Activated CD4-positive, alpha-beta memory T cell treated with anti-CD3 and anti-CD28 coated beads for 36 hours (primary cell): Measurements from ENCODE around the gene TPRG1. TPM values are rescaled to one million over a fixed set of nuclear protein-coding genes. Genes with fewer than 3 reads are reported as not detected.

ENCODE experiments used
- CTCF ChIA-PET: fragments of 350-600 bp; sonication (Branson Sonifier 250); formaldehyde crosslinking; loops from one replicate; lab custom pipeline; 2021; ENCODE audit warnings: antibody characterized with exemption, inconsistent platforms; lab: Charles Lee
- POLR2A ChIA-PET: fragments of 350-600 bp; sonication (Branson Sonifier 250); formaldehyde crosslinking; loops from one replicate; lab custom pipeline; 2021; ENCODE audit warnings: antibody characterized with exemption; lab: Charles Lee
- DNase-seq: peaks from one replicate; pipeline ENCODE4 v3.0.0-alpha.2; 2020
- H3K27ac Mint-ChIP-seq: one replicate; pipeline ENCODE4 v1.8.0; 2021; ENCODE audit warnings: mixed read lengths
- H3K27me3 Mint-ChIP-seq: one replicate; pipeline ENCODE4 v1.8.0; 2021; ENCODE audit warnings: mixed read lengths
- H3K36me3 Mint-ChIP-seq: one replicate; pipeline ENCODE4 v1.8.0; 2021; ENCODE audit warnings: mixed read lengths
- H3K4me1 Mint-ChIP-seq: one replicate; pipeline ENCODE4 v1.8.0; 2021; ENCODE audit warnings: low read depth, mixed read lengths
- H3K4me3 Mint-ChIP-seq: one replicate; pipeline ENCODE4 v1.8.0; 2021; ENCODE audit warnings: mild to moderate bottlenecking, mixed read lengths
- H3K9me3 Mint-ChIP-seq: one replicate; pipeline ENCODE4 v1.8.0; 2021; ENCODE audit warnings: mixed read lengths
- intact Hi-C: fragments of 100-400 bp; cut with micrococcal nuclease; formaldehyde crosslinking; loops from one replicate; pipeline ENCODE4 v1.15.1; 2023
- total RNA-seq, 2 experiments: library from RNA; stranded (reverse); gene quantifications; one replicate each; pipeline ENCODE4 v1.2.3, GENCODE V29; 2021

TPRG1 gene
- total RNA-seq, 2 experiments from 2014 or later, result 11.4 to 11.5 TPM

DNA sequence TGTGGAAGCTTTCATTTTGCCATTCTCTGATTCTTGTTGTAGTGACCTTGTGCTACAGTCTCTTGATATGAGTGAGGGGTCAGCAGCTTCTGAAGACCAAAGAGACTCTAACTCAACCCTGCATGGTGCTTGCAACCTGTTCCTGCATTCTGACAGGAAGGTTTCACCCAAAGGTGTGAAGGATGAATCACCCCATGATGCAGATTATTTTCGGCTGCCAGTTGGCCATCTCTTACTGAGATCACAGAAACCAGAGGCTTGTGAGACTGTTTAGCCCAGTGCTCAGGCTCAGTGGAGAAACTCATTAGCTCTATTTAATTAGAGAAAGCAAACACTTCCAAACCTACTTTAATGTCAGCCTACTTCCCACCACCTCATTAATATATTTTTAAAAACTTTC, 29.2 kb upstream of the TPRG1 start:
- DNase-seq, result peak; percentile 58
- no peaks in the 10 kb centered on the region for H3K36me3 Mint-ChIP-seq
- H3K4me1 Mint-ChIP-seq, result peaks cover 32% of the 10 kb centered on the region
- H3K4me3 Mint-ChIP-seq, result no peak overlapping the region
- H3K9me3 Mint-ChIP-seq, result no peaks in the 10 kb centered on the region
- ChIA-PET POLR2A (interaction anchor here (0.8 to 1.6 kb wide), 2 partner anchors 10 to 71 kb away, joined by 3 to 5 read pairs; no protein-coding TSS in a partner anchor), CTCF (interaction anchor here (0.9 to 1.5 kb wide), 3 partner anchors 10 to 188 kb away, joined by 3 to 7 read pairs (median 4); no protein-coding TSS in a partner anchor)
- intact Hi-C loops, result loop anchor here (1.0 to 10.0 kb wide), 2 partner anchors 10 to 308 kb away; no protein-coding TSS in a partner anchor
- H3K27ac Mint-ChIP-seq, result no peak overlapping the region
- H3K27me3 Mint-ChIP-seq, result no peaks in the 10 kb centered on the region

DNA sequence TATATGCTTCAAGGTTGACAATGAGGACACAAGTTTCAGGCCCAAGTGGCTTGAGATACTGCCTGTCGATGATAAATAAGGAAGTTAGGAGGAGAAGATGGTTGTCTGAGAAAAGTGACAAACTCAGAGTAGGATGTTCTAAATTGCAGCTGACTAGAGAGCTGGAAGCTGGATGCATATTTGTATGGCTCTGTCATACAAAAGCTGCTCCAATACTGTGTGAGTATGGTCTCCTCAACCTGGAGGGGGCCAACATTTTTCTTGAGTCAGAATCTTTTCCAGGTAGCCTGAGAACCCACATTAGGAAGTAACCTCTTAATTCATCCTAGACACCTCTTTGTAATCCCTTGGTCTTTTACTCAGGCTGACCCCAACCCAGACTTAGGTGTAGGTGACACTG, 28.4 kb upstream of the TPRG1 start:
- DNase-seq, result no peak
- Mint-ChIP-seq H3K4me3 (no peak overlapping the region), H3K27ac (no peak overlapping the region), H3K36me3 (no peaks in the 10 kb centered on the region), H3K4me1 (peaks cover 27% of the 10 kb centered on the region), H3K9me3 (no peaks in the 10 kb centered on the region), H3K27me3 (no peaks in the 10 kb centered on the region)
- intact Hi-C loops, result loop anchor here (10.0 kb wide), 1 partner anchor 309 kb away; no protein-coding TSS in a partner anchor
- ChIA-PET POLR2A (interaction anchor here (1.6 kb wide), 1 partner anchor 11 kb away, joined by 5 read pairs; no protein-coding TSS in a partner anchor), CTCF (interaction anchor here (0.6 to 4.8 kb wide), 6 partner anchors 11 to 1404 kb away, joined by 3 to 50 read pairs (median 4); no protein-coding TSS in a partner anchor)

DNA sequence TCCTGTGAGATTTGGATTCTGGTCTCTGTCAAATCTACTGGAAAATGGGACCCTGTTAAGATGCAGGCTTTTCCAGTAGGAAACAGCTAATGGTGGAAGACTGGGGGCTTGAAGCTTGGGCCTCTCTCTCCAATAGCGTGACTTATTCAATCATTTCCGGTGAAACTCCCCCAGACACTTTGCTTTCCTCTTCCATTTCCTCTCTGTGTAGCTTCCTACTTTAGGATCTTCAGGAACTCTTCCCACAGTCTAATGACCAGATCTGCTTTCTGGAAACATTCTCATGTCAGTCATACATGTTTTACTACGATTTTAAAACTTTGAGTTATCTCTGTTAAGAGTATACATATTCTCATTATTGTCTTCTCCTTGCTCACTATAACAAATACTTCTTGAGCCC, 28.0 kb upstream of the TPRG1 start:
- CTCF ChIA-PET, result interaction anchor here (0.6 to 4.8 kb wide), 4 partner anchors 94 to 1404 kb away, joined by 3 to 50 read pairs (median 4); no protein-coding TSS in a partner anchor

DNA sequence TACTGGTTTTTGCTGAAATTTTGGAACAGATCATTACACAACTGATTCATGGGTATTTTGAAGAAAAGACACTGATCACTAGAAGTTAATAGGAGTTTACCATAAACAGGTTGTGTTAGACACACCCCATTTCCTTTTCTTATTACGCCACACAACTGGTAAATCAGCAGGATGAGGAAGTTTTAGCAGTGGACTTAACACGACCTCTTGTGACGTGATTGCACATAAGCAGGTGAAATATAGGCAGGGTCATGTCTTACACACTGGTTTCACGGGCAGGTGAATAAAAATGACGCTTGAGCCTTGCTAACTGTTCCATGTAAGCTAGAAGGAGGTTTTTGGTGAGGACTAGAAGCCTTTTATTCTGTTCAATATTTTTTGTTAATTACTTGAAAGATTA, 27.1 kb upstream of the TPRG1 start:
- no peak for DNase-seq
- H3K4me3 Mint-ChIP-seq, result no peak overlapping the region
- intact Hi-C loops, result loop anchor here (1.0 to 10.0 kb wide), 6 partner anchors 103 to 1527 kb away; no protein-coding TSS in a partner anchor
- H3K9me3 Mint-ChIP-seq, result no peaks in the 10 kb centered on the region
- H3K27ac Mint-ChIP-seq, result no peak overlapping the region
- ChIA-PET CTCF (interaction anchor here (1.1 to 4.8 kb wide), 5 partner anchors 42 to 1405 kb away, joined by 4 to 50 read pairs (median 5); no protein-coding TSS in a partner anchor), POLR2A (no interaction called here)
- H3K36me3 Mint-ChIP-seq, result no peaks in the 10 kb centered on the region
- peaks cover 27% of the 10 kb centered on the region for H3K4me1 Mint-ChIP-seq
- H3K27me3 Mint-ChIP-seq, result no peaks in the 10 kb centered on the region

More for the DNA sequence above, 28.0 kb upstream of the TPRG1 start:
- H3K36me3 Mint-ChIP-seq, result no peaks in the 10 kb centered on the region
- no peak overlapping the region for H3K27ac Mint-ChIP-seq
- intact Hi-C loops, result loop anchor here (1.0 to 10.0 kb wide), 4 partner anchors 102 to 1404 kb away; no protein-coding TSS in a partner anchor
- no peaks in the 10 kb centered on the region for H3K27me3 Mint-ChIP-seq
- no peak overlapping the region for H3K4me3 Mint-ChIP-seq
- no peak for DNase-seq
- POLR2A ChIA-PET, result no interaction called here
- peaks cover 25% of the 10 kb centered on the region for H3K4me1 Mint-ChIP-seq
- H3K9me3 Mint-ChIP-seq, result no peaks in the 10 kb centered on the region

DNA sequence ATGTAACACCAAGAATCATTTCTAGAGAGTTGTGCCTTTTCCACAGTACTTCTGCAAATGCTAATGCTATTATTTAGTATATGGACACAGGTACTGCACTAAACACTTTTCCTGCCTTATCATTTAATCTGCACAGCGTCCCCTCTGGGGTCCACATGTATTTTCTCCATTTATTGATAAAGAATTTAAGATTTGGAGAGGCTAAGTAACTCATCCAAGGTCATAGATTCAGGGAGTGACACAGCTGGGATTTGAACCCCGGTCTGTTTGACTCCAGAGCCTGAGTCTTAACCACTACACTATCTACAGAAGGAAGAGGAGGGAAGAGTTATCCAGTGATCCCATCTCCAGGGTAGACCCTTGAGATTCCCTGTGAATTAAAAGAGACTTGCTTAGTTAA, 24.9 kb upstream of the TPRG1 start:
- no peaks in the 10 kb centered on the region for H3K27me3 Mint-ChIP-seq
- POLR2A ChIA-PET, result no interaction called here
- H3K27ac Mint-ChIP-seq, result no peak overlapping the region
- peaks cover 26% of the 10 kb centered on the region for H3K4me1 Mint-ChIP-seq
- no peak overlapping the region for H3K4me3 Mint-ChIP-seq
- intact Hi-C loops, result loop anchor here (5.0 to 10.0 kb wide), 3 partner anchors 312 to 1530 kb away; no protein-coding TSS in a partner anchor
- CTCF ChIA-PET, result interaction anchor here (0.9 to 4.8 kb wide), 5 partner anchors 9 to 1408 kb away, joined by 3 to 50 read pairs (median 4); no protein-coding TSS in a partner anchor
- H3K36me3 Mint-ChIP-seq, result no peaks in the 10 kb centered on the region
- H3K9me3 Mint-ChIP-seq, result no peaks in the 10 kb centered on the region
- no peak for DNase-seq

DNA sequence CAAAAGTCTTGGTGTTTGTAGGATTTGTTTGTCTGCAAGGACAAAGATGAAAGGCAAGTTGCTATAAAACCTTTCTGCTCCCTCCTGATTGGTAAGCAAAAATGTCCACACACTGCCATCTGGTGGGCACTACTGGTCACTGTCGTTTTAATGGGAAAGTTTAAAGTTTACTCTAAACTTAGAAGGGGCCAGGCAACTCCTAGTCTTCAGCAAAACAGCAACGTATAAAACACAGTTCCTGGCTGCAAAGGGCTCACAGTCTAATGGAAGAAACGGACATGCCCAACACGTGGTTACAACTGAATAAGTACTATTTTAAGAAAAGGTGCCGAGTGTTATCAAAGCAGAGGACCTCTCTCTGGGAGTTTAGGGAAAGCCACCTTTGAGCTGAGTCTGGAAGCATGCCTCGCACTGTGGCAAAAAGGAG, 23.7 kb upstream of the TPRG1 start:
- DNase-seq, result peak; percentile 77
- CTCF ChIA-PET, result interaction anchor here (0.9 to 2.1 kb wide), 13 partner anchors 9 to 1829 kb away, joined by 3 to 23 read pairs (median 5); no protein-coding TSS in a partner anchor
- no peak overlapping the region for H3K27ac Mint-ChIP-seq

DNA sequence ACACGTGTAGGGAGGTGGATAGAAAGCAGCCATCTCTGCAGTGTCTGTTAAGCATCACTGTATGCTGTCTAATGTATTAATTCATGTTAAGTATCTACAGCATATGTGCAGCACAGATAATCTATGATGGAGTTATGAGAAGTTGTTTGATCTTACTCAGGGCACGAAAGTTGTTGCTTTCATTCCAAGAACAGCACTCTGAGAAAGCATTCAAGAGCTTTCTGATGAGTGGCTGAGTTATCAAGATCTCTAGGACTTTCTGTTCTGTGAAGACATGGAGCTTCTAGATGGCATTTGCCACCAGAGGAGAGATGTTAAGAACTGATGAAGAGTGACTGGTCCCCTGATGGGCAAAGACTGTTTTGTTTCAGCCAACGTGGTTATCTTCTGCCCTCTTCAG, 22.6 kb upstream of the TPRG1 start:
- Mint-ChIP-seq H3K9me3 (no peaks in the 10 kb centered on the region), H3K27ac (no peak overlapping the region), H3K4me1 (peaks cover 9% of the 10 kb centered on the region), H3K36me3 (no peaks in the 10 kb centered on the region), H3K27me3 (no peaks in the 10 kb centered on the region), H3K4me3 (no peak overlapping the region)
- CTCF ChIA-PET, result interaction anchor here (1.0 to 2.1 kb wide), 13 partner anchors 10 to 1830 kb away, joined by 3 to 23 read pairs (median 4); no protein-coding TSS in a partner anchor
- POLR2A ChIA-PET, result no interaction called here
- intact Hi-C loops, result loop anchor here (5.0 to 10.0 kb wide), 3 partner anchors 314 to 1532 kb away; no protein-coding TSS in a partner anchor
- no peak for DNase-seq

More for the DNA sequence above, 23.7 kb upstream of the TPRG1 start:
- Mint-ChIP-seq H3K9me3 (no peaks in the 10 kb centered on the region), H3K4me3 (no peak overlapping the region), H3K4me1 (peaks cover 19% of the 10 kb centered on the region), H3K27me3 (no peaks in the 10 kb centered on the region), H3K36me3 (no peaks in the 10 kb centered on the region)
- intact Hi-C loops, result loop anchor here (5.0 to 10.0 kb wide), 3 partner anchors 313 to 1531 kb away; no protein-coding TSS in a partner anchor
- POLR2A ChIA-PET, result no interaction called here

DNA sequence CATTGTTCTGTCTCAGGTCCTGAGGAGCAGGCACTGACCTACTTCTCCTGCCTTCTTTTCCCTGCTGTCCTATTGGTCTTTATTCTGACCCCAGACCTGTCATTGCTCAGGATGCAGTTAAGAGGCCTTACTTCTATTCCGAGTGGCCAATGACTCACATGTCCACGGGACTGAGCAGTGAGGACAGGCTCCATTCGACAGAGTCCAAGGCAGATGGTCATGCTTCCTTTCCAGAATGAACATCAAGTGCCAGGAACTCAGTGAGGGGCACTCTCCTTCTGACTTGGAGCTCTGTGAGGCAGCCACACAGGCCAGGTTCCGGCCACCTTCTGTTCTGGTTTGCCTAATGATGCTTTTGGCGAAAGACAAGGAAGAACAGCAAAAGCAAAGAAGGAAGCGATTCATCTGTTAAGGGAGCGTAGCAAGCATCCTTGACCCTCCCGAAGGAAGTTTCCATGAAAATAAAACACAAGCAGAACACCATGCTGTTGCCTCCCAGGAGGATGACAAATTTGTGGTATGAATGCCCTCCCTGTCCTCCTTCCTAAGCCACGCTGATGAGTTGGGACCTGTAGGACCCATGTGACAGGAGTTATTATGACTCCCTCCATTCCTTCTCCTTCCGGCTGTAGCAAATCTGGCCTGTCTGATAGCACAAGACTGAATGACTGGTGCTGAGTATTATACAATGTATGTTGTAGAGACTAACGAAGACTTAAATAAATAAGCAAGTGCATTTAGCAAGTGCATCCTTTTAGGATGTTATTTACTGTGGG, 14.4 kb upstream of the TPRG1 start:
- H3K27ac Mint-ChIP-seq, result no peak overlapping the region
- ChIA-PET CTCF (no interaction called here), POLR2A (no interaction called here)
- no peak overlapping the region for H3K4me3 Mint-ChIP-seq
- H3K36me3 Mint-ChIP-seq, result no peaks in the 10 kb centered on the region
- H3K27me3 Mint-ChIP-seq, result no peaks in the 10 kb centered on the region
- intact Hi-C loops, result no loop called here
- DNase-seq, result no peak
- no peaks in the 10 kb centered on the region for H3K4me1 Mint-ChIP-seq
- H3K9me3 Mint-ChIP-seq, result no peaks in the 10 kb centered on the region

DNA sequence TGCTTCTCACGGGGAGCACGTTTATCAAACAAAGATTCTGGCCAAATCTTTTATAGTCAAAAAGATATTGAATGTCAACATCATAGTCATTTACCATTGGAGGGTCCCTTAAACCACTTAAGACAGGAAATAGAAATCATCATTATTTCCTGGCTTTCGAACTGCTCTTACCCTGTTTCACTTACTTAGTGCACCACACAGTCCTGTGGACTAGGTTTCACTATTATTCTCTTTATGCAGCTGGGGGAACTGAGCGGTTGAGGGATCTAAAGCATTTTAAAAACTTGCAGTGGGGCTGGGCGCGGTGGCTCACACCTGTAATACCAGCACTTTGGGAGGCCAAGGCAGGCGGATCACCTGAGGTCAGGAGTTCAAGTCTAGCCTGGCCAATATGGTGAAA, 13.7 kb upstream of the TPRG1 start:
- Mint-ChIP-seq H3K36me3 (no peaks in the 10 kb centered on the region), H3K27me3 (no peaks in the 10 kb centered on the region), H3K27ac (no peak overlapping the region), H3K9me3 (no peaks in the 10 kb centered on the region), H3K4me1 (no peaks in the 10 kb centered on the region), H3K4me3 (no peak overlapping the region)
- POLR2A ChIA-PET, result no interaction called here
- DNase-seq, result no peak
- CTCF ChIA-PET, result no interaction called here
- intact Hi-C loops, result no loop called here

DNA sequence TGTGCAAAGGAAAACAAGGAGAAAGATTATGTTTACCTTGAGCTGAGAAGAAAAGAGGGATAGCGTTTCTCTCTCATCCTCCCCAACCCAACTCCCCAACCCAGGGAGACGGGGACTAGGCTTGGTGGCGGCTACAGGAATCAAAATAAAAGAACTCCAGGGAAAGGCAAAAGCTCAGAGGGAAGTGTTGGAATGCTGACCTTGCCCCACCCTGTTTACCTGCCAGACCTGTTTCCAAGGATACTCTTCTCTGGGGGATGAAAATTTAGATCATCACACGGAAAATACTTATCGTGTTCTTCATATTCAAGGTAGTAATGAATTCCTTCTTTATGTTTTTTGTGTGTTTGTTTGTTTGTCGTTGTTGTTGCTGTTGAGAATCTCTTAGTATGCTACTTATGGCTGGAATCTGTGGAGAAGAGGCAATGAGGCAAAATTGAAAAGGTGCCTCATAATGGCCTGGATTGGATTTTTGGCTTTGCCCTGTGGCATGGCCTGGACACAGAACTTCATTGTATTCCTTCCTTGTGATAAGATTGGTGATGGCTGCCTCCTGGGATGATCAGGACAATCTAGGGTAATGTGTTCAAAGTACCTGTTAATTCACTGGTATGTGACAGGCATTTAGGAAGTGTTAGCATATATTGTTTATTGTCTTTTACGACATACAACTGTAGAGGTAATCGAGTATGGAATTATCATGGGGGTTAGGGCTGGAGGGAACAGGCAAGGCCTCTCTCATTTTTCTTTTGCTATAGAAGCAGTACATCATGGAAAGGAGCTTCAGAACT, 11.1 kb upstream of the TPRG1 start:
- Mint-ChIP-seq H3K9me3 (no peaks in the 10 kb centered on the region), H3K4me3 (no peak overlapping the region), H3K36me3 (no peaks in the 10 kb centered on the region), H3K27me3 (no peaks in the 10 kb centered on the region), H3K27ac (no peak overlapping the region), H3K4me1 (no peaks in the 10 kb centered on the region)
- ChIA-PET CTCF (interaction anchor here (0.7 kb wide), 1 partner anchor 134 kb away, joined by 3 read pairs; no protein-coding TSS in a partner anchor), POLR2A (no interaction called here)
- no peak for DNase-seq
- intact Hi-C loops, result no loop called here

DNA sequence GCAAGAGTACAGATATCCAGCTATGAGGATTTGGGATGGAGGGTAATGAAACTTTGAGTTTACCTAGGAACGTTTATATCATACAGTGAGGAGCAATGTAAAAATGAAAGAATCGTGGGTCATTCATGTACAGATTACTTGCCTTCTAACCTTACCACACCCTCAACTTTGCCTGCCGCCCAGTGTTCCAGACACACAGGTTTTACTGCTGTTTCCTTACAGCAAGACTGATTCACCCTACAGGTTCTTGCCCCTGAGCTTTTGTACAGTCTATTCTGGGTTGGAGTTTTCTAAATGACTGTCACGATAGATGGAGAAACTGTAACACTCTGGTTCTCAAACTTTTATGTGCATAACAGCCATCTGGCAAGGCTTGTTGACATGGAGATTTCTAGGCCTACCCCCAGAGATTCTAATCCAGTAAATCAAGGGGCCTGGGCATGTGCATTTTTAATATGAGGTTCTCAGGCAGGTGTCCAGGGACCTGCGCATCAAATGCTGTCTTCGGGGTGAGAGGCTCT, 6.6 kb upstream of the TPRG1 start:
- DNase-seq, result no peak
- intact Hi-C loops, result loop anchor here (5.0 kb wide), 1 partner anchor 782 kb away; no protein-coding TSS in a partner anchor
- Mint-ChIP-seq H3K4me3 (no peak overlapping the region), H3K4me1 (peaks cover 3% of the 10 kb centered on the region), H3K9me3 (no peaks in the 10 kb centered on the region), H3K27me3 (no peaks in the 10 kb centered on the region), H3K36me3 (no peaks in the 10 kb centered on the region), H3K27ac (no peak overlapping the region)
- CTCF ChIA-PET, result no interaction called here
- POLR2A ChIA-PET, result no interaction called here
